H1 (cell line): ENCODE measurements around the gene RAD9A. TPM values are rescaled to one million over a fixed set of nuclear protein-coding genes. Genes with fewer than 3 reads are reported as not detected.

ENCODE experiments used
- CTCF ChIA-PET: fragments of 300-600 bp; sonication (Branson Sonifier 250); formaldehyde crosslinking; loops from one replicate; lab custom pipeline; 2021; ENCODE audit not compliant: partially characterized antibody; lab: Charles Lee
- POLR2A ChIA-PET: fragments of 300-600 bp; sonication (Branson Sonifier 250); formaldehyde crosslinking; loops from one replicate; lab custom pipeline; 2021; ENCODE audit warnings: inconsistent platforms; ENCODE audit not compliant: partially characterized antibody; lab: Charles Lee
- DNase-seq, 2 experiments: peaks; one replicate each; pipeline versions ENCODE4 v3.0.0 to v3.0.0-alpha.2; 2010 to 2022; ENCODE audit warnings: low spot score in 2 of 2, low read depth in 1 of 2, mixed read lengths in 1 of 2
- FAIRE-seq: peaks from 2 replicates; lab custom pipeline; 2011; peaks lifted over from hg19 to GRCh38; lab: Jason Lieb, UNC
- H2AFZ ChIP-seq: 2 replicates; pipeline ENCODE4 v1.8.1; 2012; ENCODE audit warnings: low read length, inconsistent platforms
- H2AK5ac ChIP-seq: 2 replicates; pipeline ENCODE4 v1.6.1; 2013; ENCODE audit warnings: low read depth, low read length
- H2BK120ac ChIP-seq: replicated peaks from 2 replicates; pipeline ENCODE3; 2013; ENCODE audit warnings: low read depth, low read length, inconsistent platforms
- H2BK12ac ChIP-seq: 2 replicates; pipeline ENCODE4 v1.6.1; 2013; ENCODE audit warnings: low read depth, low read length
- H2BK15ac ChIP-seq: 2 replicates; pipeline ENCODE4 v1.6.1; 2013; ENCODE audit warnings: low read length
- H2BK20ac ChIP-seq: 2 replicates; pipeline ENCODE4 v1.6.1; 2013; ENCODE audit warnings: low read length
- H2BK5ac ChIP-seq: 2 replicates; pipeline ENCODE4 v1.6.1; 2013; ENCODE audit warnings: low read depth, low read length
- H3K14ac ChIP-seq: 2 replicates; pipeline ENCODE4 v1.6.1; 2013; ENCODE audit warnings: inconsistent platforms; ENCODE audit not compliant: insufficient read length
- H3K18ac ChIP-seq: 2 replicates; pipeline ENCODE4 v1.6.1; 2013; ENCODE audit warnings: low read length; ENCODE audit errors: extremely low read depth
- H3K23ac ChIP-seq: 2 replicates; pipeline ENCODE4 v1.6.1; 2013; ENCODE audit warnings: inconsistent platforms; ENCODE audit not compliant: insufficient read length
- H3K23me2 ChIP-seq: 2 replicates; pipeline ENCODE4 v1.6.1; 2013; ENCODE audit warnings: low read depth, low read length
- H3K27ac ChIP-seq: 2 replicates; pipeline ENCODE4 v1.6.1; 2011; ENCODE audit warnings: low read depth, low read length, inconsistent platforms
- H3K27me3 ChIP-seq, 4 experiments: replicated peaks in 1 of 4; 1 replicate in 1 of 4; 2 replicates in 3 of 4; pipeline versions ENCODE4 v1.6.1 to v1.8.1; 2011 to 2013; ENCODE audit warnings: low read length in 3 of 4, mild to moderate bottlenecking in 3 of 4, inconsistent platforms in 2 of 4, mixed read lengths in 2 of 4, moderate library complexity in 1 of 4; ENCODE audit not compliant: control insufficient read depth in 3 of 4, insufficient read depth in 3 of 4; ENCODE audit errors: extremely low read depth in 1 of 4
- H3K36me3 ChIP-seq, 4 experiments: 2 replicates each; pipeline versions ENCODE4 v1.6.1 to v1.8.1; 2011 to 2013; ENCODE audit warnings: mild to moderate bottlenecking in 4 of 4, low read length in 3 of 4, moderate library complexity in 2 of 4, control low read depth in 1 of 4, inconsistent platforms in 1 of 4; ENCODE audit not compliant: insufficient read depth in 4 of 4, control insufficient read depth in 2 of 4
- H3K4ac ChIP-seq: replicated peaks from 2 replicates; pipeline ENCODE3; 2013; ENCODE audit warnings: low read length, low read depth, mixed read lengths, inconsistent platforms; ENCODE audit not compliant: insufficient read length
- H3K4me1 ChIP-seq, 4 experiments: replicated peaks in 1 of 4; 1 replicate in 1 of 4; 2 replicates in 3 of 4; pipeline versions ENCODE4 v1.6.1 to v1.8.1; 2011 to 2013; ENCODE audit warnings: low read length in 3 of 4, inconsistent platforms in 2 of 4, mixed read lengths in 1 of 4; ENCODE audit not compliant: insufficient read depth in 4 of 4, control insufficient read depth in 3 of 4
- H3K4me2 ChIP-seq, 2 experiments: 2 replicates each; pipeline versions ENCODE4 v1.6.1 to v1.8.1; 2011 to 2013; ENCODE audit warnings: low read depth in 2 of 2, low read length in 2 of 2, control low read depth in 1 of 2, inconsistent platforms in 1 of 2, mild to moderate bottlenecking in 1 of 2; ENCODE audit not compliant: insufficient read depth in 1 of 2
- H3K4me3 ChIP-seq, 4 experiments: fragments of 200-600, 300-600 bp in 1 of 4; sonication (generic), shearing (Covaris generic), sonication (Bioruptor Twin) in 1 of 4; 2 replicates each; pipeline versions ENCODE4 v1.5.1 to v1.8.1; 2011 to 2016; ENCODE audit warnings: low read length in 4 of 4, low read depth in 3 of 4, control low read depth in 2 of 4, inconsistent platforms in 2 of 4, mild to moderate bottlenecking in 2 of 4, mixed read lengths in 1 of 4, moderate library complexity in 1 of 4; ENCODE audit not compliant: insufficient read depth in 2 of 4; ENCODE audit errors: extremely low read depth in 1 of 4
- H3K56ac ChIP-seq: replicated peaks from 2 replicates; pipeline ENCODE3; 2013; ENCODE audit warnings: low read depth, mild to moderate bottlenecking, mixed read lengths, low read length, inconsistent platforms; ENCODE audit not compliant: insufficient read length
- H3K79me1 ChIP-seq: 2 replicates; pipeline ENCODE4 v1.6.1; 2013; ENCODE audit warnings: low read depth, low read length, control low read depth
- H3K79me2 ChIP-seq, 2 experiments: 2 replicates each; pipeline versions ENCODE4 v1.6.1 to v1.8.1; 2012 to 2013; ENCODE audit warnings: low read length in 2 of 2, mild to moderate bottlenecking in 2 of 2, inconsistent platforms in 1 of 2; ENCODE audit not compliant: insufficient read depth in 2 of 2, control insufficient read depth in 1 of 2
- H3K9ac ChIP-seq, 4 experiments: replicated peaks in 1 of 4; 1 replicate in 1 of 4; 2 replicates in 3 of 4; pipeline versions ENCODE4 v1.6.1 to v1.8.1; 2011 to 2013; ENCODE audit warnings: low read depth in 3 of 4, low read length in 3 of 4, control low read depth in 2 of 4, mild to moderate bottlenecking in 2 of 4, moderate library complexity in 2 of 4, inconsistent platforms in 1 of 4; ENCODE audit errors: extremely low read depth in 1 of 4
- H3K9me3 ChIP-seq, 2 experiments: 2 replicates each; pipeline versions ENCODE4 v1.6.1 to v1.8.1; 2012 to 2013; ENCODE audit warnings: mild to moderate bottlenecking in 2 of 2, moderate library complexity in 2 of 2, control low read depth in 1 of 2, inconsistent platforms in 1 of 2, low read depth in 1 of 2, low read length in 1 of 2, mixed read lengths in 1 of 2; ENCODE audit not compliant: insufficient read depth in 2 of 2
- H4K20me1 ChIP-seq, 2 experiments: replicated peaks in 1 of 2; 2 replicates each; pipeline versions ENCODE3 to v1.8.1; 2011 to 2013; ENCODE audit warnings: inconsistent platforms in 2 of 2, low read length in 2 of 2, mild to moderate bottlenecking in 1 of 2; ENCODE audit not compliant: insufficient read depth in 2 of 2, control insufficient read depth in 1 of 2
- H4K5ac ChIP-seq: 2 replicates; pipeline ENCODE4 v1.6.1; 2013; ENCODE audit warnings: low read length, low read depth, mixed read lengths, inconsistent platforms; ENCODE audit not compliant: insufficient read length
- H4K8ac ChIP-seq: 2 replicates; pipeline ENCODE4 v1.8.0; 2013; ENCODE audit warnings: mild to moderate bottlenecking, moderate library complexity, low read length, inconsistent platforms; ENCODE audit not compliant: insufficient read depth; ENCODE audit errors: extremely low read depth
- H4K91ac ChIP-seq: replicated peaks from 2 replicates; pipeline ENCODE3; 2013; ENCODE audit warnings: low read length, mixed read lengths, inconsistent platforms; ENCODE audit not compliant: insufficient read length
- CTCF ChIP-seq, 3 experiments: IDR thresholded peaks; 1 replicate in 2 of 3; 2 replicates in 1 of 3; pipeline versions ENCODE4 v1.5.1 to v1.6.1; 2011; ENCODE audit warnings: low read length in 3 of 3, mild to moderate bottlenecking in 3 of 3, inconsistent platforms in 2 of 3, low read depth in 1 of 3, moderate library complexity in 1 of 3; ENCODE audit not compliant: insufficient read depth in 1 of 3; ENCODE audit errors: control extremely low read depth in 1 of 3
- POLR2AphosphoS5 ChIP-seq: IDR thresholded peaks from 2 replicates; pipeline ENCODE4 v1.6.1; 2011; ENCODE audit warnings: low read depth, low read length
- RAD21 ChIP-seq, 2 experiments: IDR thresholded peaks in 1 of 2; conservative IDR thresholded peaks in 1 of 2; 2 replicates each; pipeline ENCODE4 v1.6.1; 2011; ENCODE audit warnings: low read depth in 2 of 2, low read length in 2 of 2, improper control_type of control experiment in 1 of 2, inconsistent platforms in 1 of 2, mild to moderate bottlenecking in 1 of 2, moderate library complexity in 1 of 2
- SP2 ChIP-seq: IDR thresholded peaks from 2 replicates; pipeline ENCODE4 v1.6.1; 2012; ENCODE audit warnings: mild to moderate bottlenecking, low read length, inconsistent platforms
- TAF1 ChIP-seq: IDR thresholded peaks from 2 replicates; pipeline ENCODE4 v1.6.1; 2011; ENCODE audit warnings: mild to moderate bottlenecking, low read depth, low read length
- WGBS, 2 experiments: shearing (Covaris generic) in 1 of 2; methylation state at CpG; one replicate each; pipeline versions ENCODE4 v1.1.6 to v1.1.7; 2013 to 2015; ENCODE audit warnings: low lambda C conversion rate in 2 of 2, mixed read lengths in 2 of 2, inconsistent platforms in 1 of 2, low coverage in 1 of 2, missing lambda C conversion rate in 1 of 2; ENCODE audit not compliant: insufficient replicate concordance in 2 of 2, insufficient coverage in 1 of 2, insufficient read length in 1 of 2; ENCODE audit errors: extremely low coverage in 1 of 2, missing lambda C conversion rate in 1 of 2; 5-methylcytosine and 5-hydroxymethylcytosine counted together
- polyA plus RNA-seq, 7 experiments: library from polyadenylated mRNA; depleted of rRNA in 3 of 7; stranded (reverse) in 5 of 7; unstranded in 2 of 7; fragments of >200 nt in 5 of 7; fragments of 200-250 nt in 2 of 7; gene quantifications; 1 replicate in 5 of 7; 2 replicates in 1 of 7; 4 replicates in 1 of 7; pipeline versions ENCODE4 v1.2.1 to v1.2.3, GENCODE V29; 2011 to 2013; ENCODE audit warnings: missing spikeins in 2 of 7, mixed read lengths in 2 of 7
- total RNA-seq: library from RNA; stranded (reverse); fragmentation: NEBNext Ultra II Directional; extraction: Animal tissue kit (Norgen Biotek cat#: 25700); gene quantifications from 2 replicates; pipeline ENCODE4 v1.2.1, GENCODE V29; 2021

The RAD9A gene
- total and polyA plus RNA-seq, 2 of the 8 experiments (the other 6 are each of a cell fraction or from before 2014, with no cell fraction given): 22.2 to 25.5 TPM

DNA sequence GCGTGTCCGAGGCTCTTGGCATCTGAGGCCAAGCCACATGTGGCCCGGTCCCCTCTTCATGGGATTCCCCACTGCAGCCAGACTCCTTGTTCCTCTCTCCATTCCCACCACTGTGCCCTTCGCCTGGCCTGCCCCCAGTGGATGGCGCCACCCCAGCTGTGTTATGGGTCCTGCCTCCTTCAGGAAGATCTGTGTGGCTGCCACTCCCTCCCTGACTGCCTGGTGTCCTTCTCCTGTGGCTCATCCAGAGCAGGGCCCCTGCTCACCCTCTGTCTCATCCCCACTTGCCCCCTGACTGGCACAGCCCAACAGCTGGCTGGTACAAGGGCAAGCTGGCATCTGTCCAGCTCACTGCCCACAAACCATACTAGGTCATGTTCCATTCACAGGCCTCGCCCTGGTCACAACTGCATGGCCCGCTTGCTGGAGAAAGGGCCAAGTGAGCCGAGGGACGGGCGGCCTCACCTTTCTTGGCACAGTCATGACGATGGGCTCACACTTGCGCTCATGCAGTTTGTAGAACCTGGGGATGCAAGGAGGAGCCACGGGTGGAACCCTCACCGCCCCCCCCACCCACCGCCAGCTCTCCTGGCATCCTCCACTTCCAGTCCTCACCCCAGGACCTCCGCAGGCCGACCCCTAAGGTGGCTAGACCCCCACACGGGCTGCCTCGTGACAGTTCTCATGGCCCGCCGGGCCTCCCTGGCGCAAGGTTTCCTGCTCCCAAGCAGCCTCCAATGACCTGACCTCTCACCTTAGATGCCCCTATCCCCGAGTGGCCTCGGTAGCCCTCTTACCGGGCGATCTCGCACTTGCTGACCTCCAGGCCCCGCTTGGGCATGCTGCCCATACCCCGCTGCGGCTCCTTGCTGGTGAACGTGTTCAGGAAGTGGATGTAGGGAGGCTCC lies 47.8 kb downstream of the RAD9A start:
- Histone ChIP-seq H2AK5ac (no peak overlapping the region), H2BK5ac (no peak overlapping the region), H3K56ac (no peak overlapping the region), H2BK20ac (no peak overlapping the region), H2BK12ac (no peak overlapping the region; the same call in 1 of the 2 replicates), H2AFZ (no peak overlapping the region), H3K4me3 (no peak overlapping the region), H3K79me1 (0 out of 2 replicates have a peak, but pooled peaks cover 2% of the 10 kb centered on the region), H4K20me1 (peaks cover 4 to 21% of the 10 kb centered on the region in 2 experiments), H4K8ac (no peak overlapping the region), H3K36me3 (peaks cover 6 to 21% (median 10%) of the 10 kb centered on the region in 4 experiments; a peak in 5 of 8 replicates), H3K18ac (no peak overlapping the region), H3K4me2 (no peak overlapping the region), H3K27me3 (no peaks in the 10 kb centered on the region), H3K23me2 (peaks cover 2% of the 10 kb centered on the region; the same call in 1 of the 2 replicates), H3K23ac (no peak overlapping the region), H4K5ac (no peak overlapping the region), H2BK120ac (no peak overlapping the region), H3K14ac (no peak overlapping the region), H3K79me2 (no peaks in the 10 kb centered on the region), H3K9ac (no peak overlapping the region), H3K4ac (peak overlapping the region; percentile 53), H3K4me1 (peaks cover 0 to 24% (median 16%) of the 10 kb centered on the region in 4 experiments; a peak in 6 of 7 replicates), H3K27ac (no peak overlapping the region), H4K91ac (no peak overlapping the region), H2BK15ac (no peak overlapping the region), H3K9me3 (no peaks in the 10 kb centered on the region)
- DNase-seq (no peak), FAIRE-seq (no peak)
- ChIA-PET POLR2A (interaction anchor here (0.6 to 12.5 kb wide), 17 partner anchors 7 to 53 kb away, joined by 3 to 104 read pairs (median 6); partner anchors contain the start of genes CABP4, CARNS1, PPP1CA and RPS6KB2), CTCF (interaction anchor here (0.6 to 2.2 kb wide), 10 partner anchors 11 to 594 kb away, joined by 3 to 8 read pairs (median 4); no protein-coding TSS in a partner anchor)
- 87% methylated on average over 26 of the region's 31 CpGs; no CpG with 5 or more reads in 1 of the 2 experiments for WGBS, 2 experiments
- peak; percentile 27 for TF ChIP-seq POLR2AphosphoS5
- peak; percentile 31 to 46; a peak in 3 of 4 replicates for TF ChIP-seq RAD21 (IDR thresholded peaks at IDR 0.05 in 1 of 2, conservative IDR thresholded peaks at IDR 0.05 in 1 of 2; ENCODE audit: low read depth in 2 of 2, low read length in 2 of 2)
- peak in 2 of 3 experiments; percentile 53 to 60; a peak in 3 of 4 replicates for TF ChIP-seq CTCF (IDR thresholded peaks at IDR 0.05; ENCODE audit: control extremely low read depth in 1 of 3, insufficient read depth in 1 of 3, low read depth in 1 of 3, low read length in 3 of 3)
- TF ChIP-seq SP2: no peak
- no peak for TF ChIP-seq TAF1
